H1 (cell line): ENCODE measurements around the gene FOXN4. TPM values are rescaled to one million over a fixed set of nuclear protein-coding genes. Genes with fewer than 3 reads are reported as not detected.

Experiments used
- CTCF ChIA-PET: fragments of 300-600 bp; sonication (Branson Sonifier 250); formaldehyde crosslinking; loops from one replicate; lab custom pipeline; 2021; ENCODE audit not compliant: partially characterized antibody; lab: Charles Lee
- POLR2A ChIA-PET: fragments of 300-600 bp; sonication (Branson Sonifier 250); formaldehyde crosslinking; loops from one replicate; lab custom pipeline; 2021; ENCODE audit warnings: inconsistent platforms; ENCODE audit not compliant: partially characterized antibody; lab: Charles Lee
- DNase-seq, 2 experiments: peaks; one replicate each; pipeline versions ENCODE4 v3.0.0 to v3.0.0-alpha.2; 2010 to 2022; ENCODE audit warnings: low spot score in 2 of 2, low read depth in 1 of 2, mixed read lengths in 1 of 2
- FAIRE-seq: peaks from 2 replicates; lab custom pipeline; 2011; peaks lifted over from hg19 to GRCh38; lab: Jason Lieb, UNC
- H2AFZ ChIP-seq: 2 replicates; pipeline ENCODE4 v1.8.1; 2012; ENCODE audit warnings: low read length, inconsistent platforms
- H2AK5ac ChIP-seq: 2 replicates; pipeline ENCODE4 v1.6.1; 2013; ENCODE audit warnings: low read depth, low read length
- H2BK120ac ChIP-seq: replicated peaks from 2 replicates; pipeline ENCODE3; 2013; ENCODE audit warnings: low read depth, low read length, inconsistent platforms
- H2BK12ac ChIP-seq: 2 replicates; pipeline ENCODE4 v1.6.1; 2013; ENCODE audit warnings: low read depth, low read length
- H2BK15ac ChIP-seq: 2 replicates; pipeline ENCODE4 v1.6.1; 2013; ENCODE audit warnings: low read length
- H2BK20ac ChIP-seq: 2 replicates; pipeline ENCODE4 v1.6.1; 2013; ENCODE audit warnings: low read length
- H2BK5ac ChIP-seq: 2 replicates; pipeline ENCODE4 v1.6.1; 2013; ENCODE audit warnings: low read depth, low read length
- H3K14ac ChIP-seq: 2 replicates; pipeline ENCODE4 v1.6.1; 2013; ENCODE audit warnings: inconsistent platforms; ENCODE audit not compliant: insufficient read length
- H3K18ac ChIP-seq: 2 replicates; pipeline ENCODE4 v1.6.1; 2013; ENCODE audit warnings: low read length; ENCODE audit errors: extremely low read depth
- H3K23ac ChIP-seq: 2 replicates; pipeline ENCODE4 v1.6.1; 2013; ENCODE audit warnings: inconsistent platforms; ENCODE audit not compliant: insufficient read length
- H3K23me2 ChIP-seq: 2 replicates; pipeline ENCODE4 v1.6.1; 2013; ENCODE audit warnings: low read depth, low read length
- H3K27ac ChIP-seq: 2 replicates; pipeline ENCODE4 v1.6.1; 2011; ENCODE audit warnings: low read depth, low read length, inconsistent platforms
- H3K27me3 ChIP-seq, 4 experiments: replicated peaks in 1 of 4; 1 replicate in 1 of 4; 2 replicates in 3 of 4; pipeline versions ENCODE4 v1.6.1 to v1.8.1; 2011 to 2013; ENCODE audit warnings: low read length in 3 of 4, mild to moderate bottlenecking in 3 of 4, inconsistent platforms in 2 of 4, mixed read lengths in 2 of 4, moderate library complexity in 1 of 4; ENCODE audit not compliant: control insufficient read depth in 3 of 4, insufficient read depth in 3 of 4; ENCODE audit errors: extremely low read depth in 1 of 4
- H3K36me3 ChIP-seq, 4 experiments: 2 replicates each; pipeline versions ENCODE4 v1.6.1 to v1.8.1; 2011 to 2013; ENCODE audit warnings: mild to moderate bottlenecking in 4 of 4, low read length in 3 of 4, moderate library complexity in 2 of 4, control low read depth in 1 of 4, inconsistent platforms in 1 of 4; ENCODE audit not compliant: insufficient read depth in 4 of 4, control insufficient read depth in 2 of 4
- H3K4ac ChIP-seq: replicated peaks from 2 replicates; pipeline ENCODE3; 2013; ENCODE audit warnings: low read length, low read depth, mixed read lengths, inconsistent platforms; ENCODE audit not compliant: insufficient read length
- H3K4me1 ChIP-seq, 4 experiments: replicated peaks in 1 of 4; 1 replicate in 1 of 4; 2 replicates in 3 of 4; pipeline versions ENCODE4 v1.6.1 to v1.8.1; 2011 to 2013; ENCODE audit warnings: low read length in 3 of 4, inconsistent platforms in 2 of 4, mixed read lengths in 1 of 4; ENCODE audit not compliant: insufficient read depth in 4 of 4, control insufficient read depth in 3 of 4
- H3K4me2 ChIP-seq, 2 experiments: 2 replicates each; pipeline versions ENCODE4 v1.6.1 to v1.8.1; 2011 to 2013; ENCODE audit warnings: low read depth in 2 of 2, low read length in 2 of 2, control low read depth in 1 of 2, inconsistent platforms in 1 of 2, mild to moderate bottlenecking in 1 of 2; ENCODE audit not compliant: insufficient read depth in 1 of 2
- H3K4me3 ChIP-seq, 4 experiments: fragments of 200-600, 300-600 bp in 1 of 4; sonication (generic), shearing (Covaris generic), sonication (Bioruptor Twin) in 1 of 4; 2 replicates each; pipeline versions ENCODE4 v1.5.1 to v1.8.1; 2011 to 2016; ENCODE audit warnings: low read length in 4 of 4, low read depth in 3 of 4, control low read depth in 2 of 4, inconsistent platforms in 2 of 4, mild to moderate bottlenecking in 2 of 4, mixed read lengths in 1 of 4, moderate library complexity in 1 of 4; ENCODE audit not compliant: insufficient read depth in 2 of 4; ENCODE audit errors: extremely low read depth in 1 of 4
- H3K56ac ChIP-seq: replicated peaks from 2 replicates; pipeline ENCODE3; 2013; ENCODE audit warnings: low read depth, mild to moderate bottlenecking, mixed read lengths, low read length, inconsistent platforms; ENCODE audit not compliant: insufficient read length
- H3K79me1 ChIP-seq: 2 replicates; pipeline ENCODE4 v1.6.1; 2013; ENCODE audit warnings: low read depth, low read length, control low read depth
- H3K79me2 ChIP-seq, 2 experiments: 2 replicates each; pipeline versions ENCODE4 v1.6.1 to v1.8.1; 2012 to 2013; ENCODE audit warnings: low read length in 2 of 2, mild to moderate bottlenecking in 2 of 2, inconsistent platforms in 1 of 2; ENCODE audit not compliant: insufficient read depth in 2 of 2, control insufficient read depth in 1 of 2
- H3K9ac ChIP-seq, 4 experiments: replicated peaks in 1 of 4; 1 replicate in 1 of 4; 2 replicates in 3 of 4; pipeline versions ENCODE4 v1.6.1 to v1.8.1; 2011 to 2013; ENCODE audit warnings: low read depth in 3 of 4, low read length in 3 of 4, control low read depth in 2 of 4, mild to moderate bottlenecking in 2 of 4, moderate library complexity in 2 of 4, inconsistent platforms in 1 of 4; ENCODE audit errors: extremely low read depth in 1 of 4
- H3K9me3 ChIP-seq, 2 experiments: 2 replicates each; pipeline versions ENCODE4 v1.6.1 to v1.8.1; 2012 to 2013; ENCODE audit warnings: mild to moderate bottlenecking in 2 of 2, moderate library complexity in 2 of 2, control low read depth in 1 of 2, inconsistent platforms in 1 of 2, low read depth in 1 of 2, low read length in 1 of 2, mixed read lengths in 1 of 2; ENCODE audit not compliant: insufficient read depth in 2 of 2
- H4K20me1 ChIP-seq, 2 experiments: replicated peaks in 1 of 2; 2 replicates each; pipeline versions ENCODE3 to v1.8.1; 2011 to 2013; ENCODE audit warnings: inconsistent platforms in 2 of 2, low read length in 2 of 2, mild to moderate bottlenecking in 1 of 2; ENCODE audit not compliant: insufficient read depth in 2 of 2, control insufficient read depth in 1 of 2
- H4K5ac ChIP-seq: 2 replicates; pipeline ENCODE4 v1.6.1; 2013; ENCODE audit warnings: low read length, low read depth, mixed read lengths, inconsistent platforms; ENCODE audit not compliant: insufficient read length
- H4K8ac ChIP-seq: 2 replicates; pipeline ENCODE4 v1.8.0; 2013; ENCODE audit warnings: mild to moderate bottlenecking, moderate library complexity, low read length, inconsistent platforms; ENCODE audit not compliant: insufficient read depth; ENCODE audit errors: extremely low read depth
- H4K91ac ChIP-seq: replicated peaks from 2 replicates; pipeline ENCODE3; 2013; ENCODE audit warnings: low read length, mixed read lengths, inconsistent platforms; ENCODE audit not compliant: insufficient read length
- CTBP2 ChIP-seq: IDR thresholded peaks from 2 replicates; pipeline ENCODE4 v1.7.0; 2011; ENCODE audit warnings: borderline replicate concordance, mild to moderate bottlenecking, moderate library complexity, mixed read lengths, low read length; ENCODE audit not compliant: insufficient read depth, insufficient read length
- EZH2 ChIP-seq: fragments of 200-600 bp; sonication (generic); IDR thresholded peaks from 2 replicates; pipeline ENCODE4 v1.7.1; 2012; ENCODE audit warnings: low read depth, mild to moderate bottlenecking, moderate library complexity, low read length, inconsistent platforms; ENCODE audit not compliant: severe bottlenecking
- FOSL1 ChIP-seq: IDR thresholded peaks from 2 replicates; pipeline ENCODE4 v1.6.1; 2011; ENCODE audit warnings: mild to moderate bottlenecking, low read depth, low read length, moderate library complexity; ENCODE audit not compliant: insufficient read depth
- SIX5 ChIP-seq: IDR thresholded peaks from 2 replicates; pipeline ENCODE4 v1.6.1; 2011; ENCODE audit warnings: mild to moderate bottlenecking, low read depth, low read length
- TAF1 ChIP-seq: IDR thresholded peaks from 2 replicates; pipeline ENCODE4 v1.6.1; 2011; ENCODE audit warnings: mild to moderate bottlenecking, low read depth, low read length
- WGBS, 2 experiments: shearing (Covaris generic) in 1 of 2; methylation state at CpG; one replicate each; pipeline versions ENCODE4 v1.1.6 to v1.1.7; 2013 to 2015; ENCODE audit warnings: low lambda C conversion rate in 2 of 2, mixed read lengths in 2 of 2, inconsistent platforms in 1 of 2, low coverage in 1 of 2, missing lambda C conversion rate in 1 of 2; ENCODE audit not compliant: insufficient replicate concordance in 2 of 2, insufficient coverage in 1 of 2, insufficient read length in 1 of 2; ENCODE audit errors: extremely low coverage in 1 of 2, missing lambda C conversion rate in 1 of 2; 5-methylcytosine and 5-hydroxymethylcytosine counted together
- polyA plus RNA-seq, 7 experiments: library from polyadenylated mRNA; depleted of rRNA in 3 of 7; stranded (reverse) in 5 of 7; unstranded in 2 of 7; fragments of >200 nt in 5 of 7; fragments of 200-250 nt in 2 of 7; gene quantifications; 1 replicate in 5 of 7; 2 replicates in 1 of 7; 4 replicates in 1 of 7; pipeline versions ENCODE4 v1.2.1 to v1.2.3, GENCODE V29; 2011 to 2013; ENCODE audit warnings: missing spikeins in 2 of 7, mixed read lengths in 2 of 7
- total RNA-seq: library from RNA; stranded (reverse); fragmentation: NEBNext Ultra II Directional; extraction: Animal tissue kit (Norgen Biotek cat#: 25700); gene quantifications from 2 replicates; pipeline ENCODE4 v1.2.1, GENCODE V29; 2021

The FOXN4 gene
- total and polyA plus RNA-seq, 2 of the 8 experiments (the other 6 are each of a cell fraction or from before 2014, with no cell fraction given): 0.26 to 0.29 TPM

DNA sequence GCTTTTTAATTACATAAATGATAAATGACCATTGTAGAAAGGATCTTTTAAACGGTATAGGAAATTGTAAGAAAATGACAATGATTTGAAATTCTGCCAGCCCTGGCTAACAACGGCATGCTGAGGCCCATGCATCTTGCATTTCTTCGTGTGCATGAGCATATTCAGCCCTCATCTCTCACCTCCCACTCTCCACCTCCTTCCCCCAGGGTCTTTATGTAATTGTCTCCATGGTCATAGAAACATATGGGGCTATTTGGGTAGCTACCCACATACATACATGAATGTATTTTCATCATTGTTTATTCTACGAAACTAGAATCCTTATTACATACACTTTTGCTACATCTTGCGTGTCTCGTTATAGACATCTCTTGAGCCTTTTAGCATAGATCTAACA lies 43.1 kb upstream of the FOXN4 start:
- no peak for FAIRE-seq
- CTCF ChIA-PET: no interaction called here

More for the DNA sequence above, 43.1 kb upstream of the FOXN4 start:
- Histone ChIP-seq H2AFZ (no peak overlapping the region), H2AK5ac (no peak overlapping the region), H4K20me1 (no peaks in the 10 kb centered on the region), H2BK15ac (no peak overlapping the region), H3K23ac (no peak overlapping the region), H4K5ac (no peak overlapping the region), H3K4me1 (no peaks in the 10 kb centered on the region), H3K27me3 (no peaks in the 10 kb centered on the region), H2BK20ac (no peak overlapping the region), H2BK5ac (no peak overlapping the region), H3K4me2 (no peak overlapping the region), H4K8ac (no peak overlapping the region), H3K4ac (no peak overlapping the region), H3K18ac (no peak overlapping the region), H3K9ac (no peak overlapping the region), H3K23me2 (no peaks in the 10 kb centered on the region), H2BK120ac (no peak overlapping the region), H2BK12ac (no peak overlapping the region), H3K4me3 (no peak overlapping the region), H4K91ac (no peak overlapping the region), H3K79me1 (no peaks in the 10 kb centered on the region), H3K56ac (no peak overlapping the region), H3K9me3 (no peaks in the 10 kb centered on the region), H3K79me2 (no peaks in the 10 kb centered on the region)
- POLR2A ChIA-PET: no interaction called here
- no peak for DNase-seq
- WGBS, 2 experiments: 87% methylated on average over 6 of the region's 6 CpGs; no CpG with 5 or more reads in 1 of the 2 experiments
- TF ChIP-seq SIX5 (no peak), EZH2 (no peak), TAF1 (no peak), CTBP2 (no peak), FOSL1 (no peak)
- TF ChIP-seq, all 59 proteins: peak for 0
- no peak overlapping the region for H3K14ac ChIP-seq
- H3K36me3 ChIP-seq: no peaks in the 10 kb centered on the region
- H3K27ac ChIP-seq: no peak overlapping the region
